ENCODE results near the gene NIPBL. TPM values are rescaled to one million over a fixed set of nuclear protein-coding genes. Genes with fewer than 3 reads are reported as not detected.

The NIPBL gene
- total RNA-seq, 1 experiment from 2014 or later: 48.3 TPM

- DNase-seq (ENCODE audit: low spot score): no peak
- H3K27ac Mint-ChIP-seq: no peak overlapping the region
- no peak for TF ChIP-seq FOXP1 (CRISPR knock-in tag; IDR thresholded peaks at IDR 0.05; ENCODE audit: borderline replicate concordance)
- no peak for TF ChIP-seq HMGA2 (CRISPR knock-in tag; IDR thresholded peaks at IDR 0.05)
- TF ChIP-seq ELF4 (CRISPR knock-in tag; IDR thresholded peaks at IDR 0.05; ENCODE audit: low read depth): no peak
- TF ChIP-seq STAT6 (CRISPR knock-in tag; conservative IDR thresholded peaks at IDR 0.05; ENCODE audit: low read depth): no peak
- no peak for TF ChIP-seq MXD4 (CRISPR knock-in tag; IDR thresholded peaks at IDR 0.05; ENCODE audit: borderline replicate concordance)
- TF ChIP-seq CTCF (IDR thresholded peaks at IDR 0.05): no peak
- TF ChIP-seq RELA (CRISPR knock-in tag; IDR thresholded peaks at IDR 0.05; ENCODE audit: borderline replicate concordance): no peak
- TF ChIP-seq GRHL2 (CRISPR knock-in tag; IDR thresholded peaks at IDR 0.05; ENCODE audit: insufficient replicate concordance, severe bottlenecking): no peak
- TF ChIP-seq ZNF263 (CRISPR knock-in tag; IDR thresholded peaks at IDR 0.05; ENCODE audit: low read depth): no peak
- no peak for TF ChIP-seq TP53 (CRISPR knock-in tag; IDR thresholded peaks at IDR 0.05)
- TF ChIP-seq ATF3 (CRISPR knock-in tag; conservative IDR thresholded peaks at IDR 0.05): no peak
- TF ChIP-seq AFF4 (CRISPR knock-in tag; IDR thresholded peaks at IDR 0.05; ENCODE audit: borderline replicate concordance): no peak
- TF ChIP-seq FOXK1 (CRISPR knock-in tag; IDR thresholded peaks at IDR 0.05): no peak
- TF ChIP-seq PREB (CRISPR knock-in tag; IDR thresholded peaks at IDR 0.05; ENCODE audit: borderline replicate concordance): no peak
- H3K36me3 Mint-ChIP-seq: peaks cover 8% of the 10 kb centered on the region; the same call in 1 of the 2 replicates
- H3K9me3 Mint-ChIP-seq: peaks cover 8% of the 10 kb centered on the region; the same call in 1 of the 2 replicates
- ATAC-seq: peak; percentile 88
- H3K27me3 Mint-ChIP-seq (ENCODE audit: low read depth): peaks cover 100% of the 10 kb centered on the region
- H3K4me1 Mint-ChIP-seq: peaks cover 31% of the 10 kb centered on the region
- POLR2A ChIA-PET: no interaction called here
- no peak overlapping the region for H3K4me3 Mint-ChIP-seq
- CTCF ChIA-PET: no interaction called here
Measured at GRCh38 chr5:37086466-37087173, 210.1 kb downstream of the NIPBL start.

GRCh38 chr5:37088009-37088408 is 211.4 kb downstream of the NIPBL start:
- ATAC-seq: no peak
- peaks cover 31% of the 10 kb centered on the region for H3K4me1 Mint-ChIP-seq
- CTCF ChIA-PET: no interaction called here
- POLR2A ChIA-PET: no interaction called here
- no peak overlapping the region for H3K27ac Mint-ChIP-seq
- DNase-seq (ENCODE audit: low spot score): no peak
- H3K36me3 Mint-ChIP-seq: peaks cover 8% of the 10 kb centered on the region; the same call in 1 of the 2 replicates
- H3K9me3 Mint-ChIP-seq: peaks cover 8% of the 10 kb centered on the region; the same call in 1 of the 2 replicates
- H3K4me3 Mint-ChIP-seq: no peak overlapping the region
- peaks cover 100% of the 10 kb centered on the region for H3K27me3 Mint-ChIP-seq (ENCODE audit: low read depth)
- no peak for TF ChIP-seq OVOL2 (CRISPR knock-in tag; IDR thresholded peaks at IDR 0.05; ENCODE audit: borderline replicate concordance)
- no peak for TF ChIP-seq ELF4 (CRISPR knock-in tag; IDR thresholded peaks at IDR 0.05; ENCODE audit: low read depth)
- TF ChIP-seq ZNF281 (CRISPR knock-in tag; IDR thresholded peaks at IDR 0.05): no peak
- TF ChIP-seq CREB1 (CRISPR knock-in tag; IDR thresholded peaks at IDR 0.05): no peak
- no peak for TF ChIP-seq ZNF396 (CRISPR knock-in tag; IDR thresholded peaks at IDR 0.05; ENCODE audit: borderline replicate concordance)
- TF ChIP-seq NR2C2 (CRISPR knock-in tag; IDR thresholded peaks at IDR 0.05): no peak
- TF ChIP-seq MAX (CRISPR knock-in tag; IDR thresholded peaks at IDR 0.05): no peak
- no peak for TF ChIP-seq ATF1 (CRISPR knock-in tag; IDR thresholded peaks at IDR 0.05)
- TF ChIP-seq TEAD1 (CRISPR knock-in tag; IDR thresholded peaks at IDR 0.05): no peak
- TF ChIP-seq HMGA2 (CRISPR knock-in tag; IDR thresholded peaks at IDR 0.05): no peak

Measured in WTC11 (cell line).